Upper lobe of left lung (tissue), 6 donors: ENCODE data around the gene IGSF5. TPM values are rescaled to one million over a fixed set of nuclear protein-coding genes. Genes with fewer than 3 reads are reported as not detected.
A peak's percentile ranks its signal among the peaks of the same experiment; 100 is the strongest.

Experiments
- ATAC-seq, 2 donors: fragments of 200-7000 bp; cut with Tn5 transposase; one replicate each; pipeline ENCODE4 v1.9.1; 2022; ENCODE audit warnings: mild to moderate bottlenecking in 2 of 2, moderate library complexity in 2 of 2; ENCODE audit not compliant: low FRiP score in 2 of 2
- DNase-seq, 2 donors: peaks; one replicate each; pipeline ENCODE4 v3.0.0-alpha.2; 2019 to 2020
- H3K27ac ChIP-seq, 4 donors: fragments of 200-600 bp; sonication (generic); one replicate each; pipeline ENCODE4 v1.5.1; 2016 to 2019
- H3K27me3 ChIP-seq, 4 donors: fragments of 200-600 bp; sonication (generic); one replicate each; pipeline ENCODE4 v1.5.1; 2017 to 2019
- H3K36me3 ChIP-seq, 4 donors: fragments of 200-600 bp; sonication (generic); one replicate each; pipeline ENCODE4 v1.5.1; 2016 to 2019
- H3K4me1 ChIP-seq, 4 donors: fragments of 200-600 bp; sonication (generic); one replicate each; pipeline ENCODE4 v1.5.1; 2018 to 2019
- H3K4me3 ChIP-seq, 4 donors: fragments of 200-600 bp; sonication (generic); one replicate each; pipeline ENCODE4 v1.5.1; 2017 to 2019; ENCODE audit warnings: mild to moderate bottlenecking in 2 of 4, moderate library complexity in 1 of 4
- H3K9me3 ChIP-seq, 4 donors: fragments of 200-600 bp; sonication (generic); one replicate each; pipeline ENCODE4 v1.5.1; 2018 to 2019
- EP300 ChIP-seq, 4 donors: sonication (generic); formaldehyde crosslinking; IDR thresholded peaks; one replicate each; pipeline ENCODE4 v1.5.1; 2017; ENCODE audit warnings: antibody characterized with exemption in 4 of 4, control low read depth in 2 of 4
- POLR2A ChIP-seq, 4 donors: fragments of 450-650 bp; IDR thresholded peaks; one replicate each; pipeline ENCODE4 v1.5.1; 2016 to 2017; ENCODE audit warnings: antibody characterized with exemption in 4 of 4, mild to moderate bottlenecking in 2 of 4
- POLR2AphosphoS5 ChIP-seq, 2 donors: sonication (generic); formaldehyde crosslinking; IDR thresholded peaks; one replicate each; pipeline ENCODE4 v1.5.1; 2017; ENCODE audit warnings: antibody characterized with exemption in 2 of 2
- WGBS, 2 donors: methylation state at CpG; one replicate each; pipeline ENCODE4 v1.1.5; 2017 to 2018; 5-methylcytosine and 5-hydroxymethylcytosine counted together
- total RNA-seq, 6 donors: library from RNA; depleted of rRNA in 4 of 6; stranded (reverse); fragments of >200 nt in 4 of 6; gene quantifications; one replicate each; pipeline versions ENCODE4 v1.1.0 to v1.2.1, GENCODE V29; 2016 to 2021
- TF ChIP-seq, protein P1 (sequence below), 6 experiments: fragments of 450-650 bp in 4 of 6; fragments of 200-600 bp in 2 of 6; sonication (generic) in 2 of 6; IDR thresholded peaks; one replicate each; pipeline ENCODE4 v1.5.1; 2016 to 2019; ENCODE audit warnings: antibody characterized with exemption in 6 of 6
- donor health status: DM: no; HTN: no; CAD: no; lungs with moderate emphysema.
- donor health status: DM: no; HTN: yes; CAD: no; lungs with severe emphysema.

The IGSF5 gene
- total RNA-seq, 6 donors from 2014 or later, result not detected

DNA sequence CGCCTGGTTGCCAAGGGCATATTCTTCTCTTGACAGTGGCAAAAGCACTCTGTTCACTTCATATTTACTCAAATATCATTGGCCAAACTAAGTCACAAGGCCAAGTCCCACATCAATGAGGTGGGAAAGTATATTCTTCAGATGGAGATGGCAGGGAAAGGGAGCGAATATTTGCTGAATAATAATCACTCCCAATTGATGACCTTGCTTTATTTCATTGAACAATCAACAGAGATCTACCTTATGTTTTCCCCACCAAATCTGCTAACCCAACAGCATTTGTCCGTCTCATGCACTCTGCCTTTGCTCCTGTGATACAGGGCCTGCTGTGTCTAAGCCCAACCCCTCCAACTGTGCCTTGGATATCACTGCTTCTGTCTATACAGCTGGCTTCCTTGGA, 77.1 kb downstream of the IGSF5 start:
- WGBS, 2 donors, result 85 to 89% methylated on average over 3 of the region's 3 CpGs
- ATAC-seq (no peak), DNase-seq (no peak)
- Histone ChIP-seq H3K4me1 (no peaks in the 10 kb centered on the region), H3K9me3 (no peaks in the 10 kb centered on the region), H3K4me3 (no peak overlapping the region), H3K27ac (no peak overlapping the region), H3K27me3 (no peaks in the 10 kb centered on the region), H3K36me3 (no peaks in the 10 kb centered on the region)
- TF ChIP-seq EP300 (IDR thresholded peaks at IDR 0.05) (no peak), POLR2A (IDR thresholded peaks at IDR 0.05) (no peak), POLR2AphosphoS5 (IDR thresholded peaks at IDR 0.05) (no peak)
- TF ChIP-seq, protein P1, sequence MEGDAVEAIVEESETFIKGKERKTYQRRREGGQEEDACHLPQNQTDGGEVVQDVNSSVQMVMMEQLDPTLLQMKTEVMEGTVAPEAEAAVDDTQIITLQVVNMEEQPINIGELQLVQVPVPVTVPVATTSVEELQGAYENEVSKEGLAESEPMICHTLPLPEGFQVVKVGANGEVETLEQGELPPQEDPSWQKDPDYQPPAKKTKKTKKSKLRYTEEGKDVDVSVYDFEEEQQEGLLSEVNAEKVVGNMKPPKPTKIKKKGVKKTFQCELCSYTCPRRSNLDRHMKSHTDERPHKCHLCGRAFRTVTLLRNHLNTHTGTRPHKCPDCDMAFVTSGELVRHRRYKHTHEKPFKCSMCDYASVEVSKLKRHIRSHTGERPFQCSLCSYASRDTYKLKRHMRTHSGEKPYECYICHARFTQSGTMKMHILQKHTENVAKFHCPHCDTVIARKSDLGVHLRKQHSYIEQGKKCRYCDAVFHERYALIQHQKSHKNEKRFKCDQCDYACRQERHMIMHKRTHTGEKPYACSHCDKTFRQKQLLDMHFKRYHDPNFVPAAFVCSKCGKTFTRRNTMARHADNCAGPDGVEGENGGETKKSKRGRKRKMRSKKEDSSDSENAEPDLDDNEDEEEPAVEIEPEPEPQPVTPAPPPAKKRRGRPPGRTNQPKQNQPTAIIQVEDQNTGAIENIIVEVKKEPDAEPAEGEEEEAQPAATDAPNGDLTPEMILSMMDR (IDR thresholded peaks at IDR 0.05), result no peak

DNA sequence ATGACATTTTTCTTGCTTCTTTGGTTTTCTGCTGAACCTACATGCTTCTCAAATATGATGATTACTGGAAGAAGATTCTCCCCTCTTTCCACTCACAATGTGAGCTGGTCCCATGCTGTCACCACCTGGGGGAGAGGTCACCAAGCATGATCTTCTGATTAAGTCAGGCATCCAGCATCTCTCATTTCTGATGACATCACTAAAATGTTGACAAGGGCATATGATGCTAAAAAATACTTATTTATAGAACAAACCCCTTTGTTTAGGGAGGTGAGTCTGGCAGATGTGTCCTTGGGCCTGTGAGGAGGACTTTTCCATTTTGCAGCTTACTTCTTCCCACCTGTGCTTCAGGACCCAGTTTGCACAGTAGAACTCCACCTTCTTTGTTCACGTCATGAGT, 80.3 kb downstream of the IGSF5 start:
- TF ChIP-seq POLR2AphosphoS5 (IDR thresholded peaks at IDR 0.05) (no peak), EP300 (IDR thresholded peaks at IDR 0.05) (no peak), POLR2A (IDR thresholded peaks at IDR 0.05) (no peak)
- TF ChIP-seq, protein P1 (IDR thresholded peaks at IDR 0.05), result no peak
- H3K4me1 ChIP-seq, result no peaks in the 10 kb centered on the region
- ATAC-seq (no peak), DNase-seq (no peak)
- WGBS, 2 donors, result 82 to 100% methylated on average over 1 of the region's 1 CpG
- H3K36me3 ChIP-seq, result no peaks in the 10 kb centered on the region
- H3K9me3 ChIP-seq, result no peaks in the 10 kb centered on the region
- H3K4me3 ChIP-seq, result no peak overlapping the region
- H3K27ac ChIP-seq, result no peak overlapping the region
- H3K27me3 ChIP-seq, result no peaks in the 10 kb centered on the region

DNA sequence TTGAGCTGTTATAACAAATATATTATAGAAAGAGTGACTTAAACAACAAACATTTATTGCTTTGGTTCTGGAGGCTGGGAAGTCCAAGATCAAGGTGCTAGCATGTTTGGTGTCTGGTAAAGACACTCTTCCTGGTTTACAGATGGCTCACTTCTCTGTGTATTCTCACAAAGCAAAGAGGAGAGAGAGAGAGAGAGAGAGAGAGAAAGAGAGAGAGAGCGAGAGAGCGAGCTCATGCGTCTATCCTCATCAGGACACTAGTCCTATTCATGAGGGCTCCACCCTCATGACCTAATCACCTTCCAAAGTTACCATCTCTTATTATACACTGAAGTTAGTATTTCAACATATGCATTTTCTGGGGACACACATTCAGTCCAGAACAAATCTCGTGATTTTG, 89.6 kb downstream of the IGSF5 start:
- Histone ChIP-seq H3K27ac (no peak overlapping the region), H3K4me1 (no peaks in the 10 kb centered on the region), H3K27me3 (no peaks in the 10 kb centered on the region), H3K4me3 (no peak overlapping the region), H3K36me3 (no peaks in the 10 kb centered on the region), H3K9me3 (no peaks in the 10 kb centered on the region)
- ATAC-seq (no peak), DNase-seq (no peak)
- 67 to 87% methylated on average over 4 of the region's 4 CpGs for WGBS, 2 donors
- TF ChIP-seq POLR2A (IDR thresholded peaks at IDR 0.05), result no peak
- TF ChIP-seq POLR2AphosphoS5 (IDR thresholded peaks at IDR 0.05), result no peak
- no peak for TF ChIP-seq EP300 (IDR thresholded peaks at IDR 0.05)
- TF ChIP-seq, protein P1 (IDR thresholded peaks at IDR 0.05), result no peak

DNA sequence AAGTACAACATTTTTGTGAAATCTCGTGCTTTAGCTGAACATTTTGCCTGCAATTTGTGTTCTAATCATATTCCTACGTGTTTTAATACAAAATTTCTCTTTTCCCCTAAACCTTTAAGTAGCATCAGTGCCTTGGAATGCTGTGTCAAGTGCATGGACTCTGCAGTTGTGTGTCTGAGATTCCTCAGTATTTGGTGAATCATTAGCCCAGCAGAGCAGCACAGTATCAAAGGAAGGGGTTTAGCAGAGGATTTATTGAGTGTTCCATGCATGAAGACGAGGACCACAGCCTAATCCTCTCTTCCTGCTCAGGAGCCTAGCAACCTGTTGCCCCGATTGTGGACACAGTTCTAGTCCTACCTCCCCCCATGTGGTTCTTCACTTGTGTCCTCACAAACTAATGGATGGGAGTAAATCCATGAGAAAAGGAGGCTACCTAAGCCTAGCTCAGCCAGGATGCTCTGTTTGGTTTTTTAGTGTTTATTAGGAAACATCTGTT, 92.9 kb downstream of the IGSF5 start:
- TF ChIP-seq POLR2A (IDR thresholded peaks at IDR 0.05), result no peak
- TF ChIP-seq, protein P1 (IDR thresholded peaks at IDR 0.05), result no peak
- no peak for TF ChIP-seq EP300 (IDR thresholded peaks at IDR 0.05)
- TF ChIP-seq POLR2AphosphoS5 (IDR thresholded peaks at IDR 0.05), result no peak
- Histone ChIP-seq H3K27ac (no peak overlapping the region), H3K4me1 (no peaks in the 10 kb centered on the region), H3K9me3 (no peaks in the 10 kb centered on the region), H3K4me3 (no peak overlapping the region), H3K36me3 (no peaks in the 10 kb centered on the region), H3K27me3 (no peaks in the 10 kb centered on the region)
- WGBS, 2 donors, result 43% methylated on average over 4 of the region's 4 CpGs
- ATAC-seq, result no peak
- no peak for DNase-seq

DNA sequence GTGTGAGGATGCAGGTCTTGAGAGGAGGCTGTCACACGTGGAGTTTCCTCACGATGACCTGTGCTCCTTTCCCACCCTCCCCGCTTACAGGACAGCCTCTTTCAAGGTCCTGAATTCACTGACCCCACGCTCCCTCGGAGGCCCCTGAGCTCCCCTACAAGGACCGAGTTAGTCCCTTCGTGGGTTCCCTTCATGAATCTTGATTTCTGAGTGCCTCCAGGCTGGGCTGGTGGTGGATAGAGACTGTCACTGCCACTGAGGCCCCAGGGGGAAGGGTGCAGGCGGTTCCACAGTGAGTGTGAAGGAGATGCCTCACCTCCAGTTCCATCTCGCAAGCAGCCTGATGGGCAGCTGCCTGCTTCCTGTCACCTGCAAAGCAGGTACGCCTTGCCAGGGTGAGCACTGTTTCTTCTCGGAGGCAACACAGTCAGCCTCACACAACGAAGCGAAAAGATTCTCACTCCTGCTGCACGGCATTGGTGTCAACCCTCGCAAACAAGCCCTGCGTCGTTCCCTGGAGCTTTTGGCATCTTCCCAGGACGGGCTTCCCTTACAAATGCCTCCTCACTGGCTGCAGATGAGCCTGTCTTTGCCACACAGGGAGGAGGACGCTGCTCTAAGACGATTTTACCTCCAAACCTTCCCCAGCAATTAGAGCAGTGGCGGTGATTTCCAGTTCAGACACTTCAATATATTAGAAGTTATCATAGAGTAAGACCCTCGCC, 95.6 kb downstream of the IGSF5 start:
- Histone ChIP-seq H3K4me3 (no peak overlapping the region), H3K9me3 (no peaks in the 10 kb centered on the region), H3K36me3 (no peaks in the 10 kb centered on the region), H3K27me3 (no peaks in the 10 kb centered on the region), H3K4me1 (no peaks in the 10 kb centered on the region), H3K27ac (no peak overlapping the region)
- DNase-seq (no peak), ATAC-seq (peak in 1 of 2 donors; percentile 13)
- TF ChIP-seq POLR2AphosphoS5 (IDR thresholded peaks at IDR 0.05) (no peak), EP300 (IDR thresholded peaks at IDR 0.05) (no peak), POLR2A (IDR thresholded peaks at IDR 0.05) (no peak)
- TF ChIP-seq, protein P1 (IDR thresholded peaks at IDR 0.05), result no peak
- 69 to 74% methylated on average over 18 to 22 of the region's 22 CpGs for WGBS, 2 donors
